ENCODE measurements around the gene MYH10. TPM values are rescaled to one million over a fixed set of nuclear protein-coding genes. Genes with fewer than 3 reads are reported as not detected.
A peak's percentile ranks its signal among the peaks of the same experiment; 100 is the strongest.

Gene MYH10
- total RNA-seq, 1 experiment from 2014 or later = 251 TPM

DNA sequence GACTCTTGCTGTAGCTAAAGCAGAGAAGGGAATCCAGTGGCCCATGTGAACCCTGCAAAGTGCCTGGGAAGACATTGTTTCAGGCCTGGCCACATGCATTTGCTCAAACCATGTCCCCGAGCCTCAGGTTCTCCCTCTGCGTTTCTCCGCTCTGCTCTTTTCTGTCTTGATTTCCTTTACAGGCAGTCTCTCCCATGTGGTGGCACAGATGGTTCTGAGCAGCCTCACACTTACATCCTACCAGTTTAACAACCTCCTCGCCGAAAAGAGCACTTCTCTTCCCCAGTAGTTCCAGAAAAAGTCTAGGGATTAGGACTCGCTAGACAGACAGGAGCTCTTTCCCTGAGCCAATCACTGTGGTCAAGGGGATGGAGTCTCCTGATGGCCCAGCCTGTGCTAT lies 28.3 kb upstream of the MYH10 start:
- Histone ChIP-seq H2BK20ac (ENCODE audit: low read depth, low read length, poor library complexity, severe bottlenecking) (no peak overlapping the region), H3T11ph (ENCODE audit: low read length) (no peak overlapping the region), H3K18ac (ENCODE audit: insufficient read length, low read depth, low read length) (no peak overlapping the region), H2BK120ac (ENCODE audit: low read depth, low read length, poor library complexity, severe bottlenecking) (no peak overlapping the region), H2BK15ac (ENCODE audit: low read depth, low read length) (no peak overlapping the region), H3K79me2 (ENCODE audit: insufficient read depth, low read length) (no peaks in the 10 kb centered on the region), H4K20me1 (ENCODE audit: control insufficient read depth, insufficient read depth, insufficient read length) (no peaks in the 10 kb centered on the region), H3K23me2 (ENCODE audit: insufficient read length, low read depth, low read length, poor library complexity, severe bottlenecking) (no peaks in the 10 kb centered on the region), H2AFZ (ENCODE audit: low read length) (no peak overlapping the region), H3K9ac (ENCODE audit: extremely low read depth, insufficient read length, low read length) (no peak overlapping the region), H2BK5ac (ENCODE audit: insufficient read length, low read length) (no peak overlapping the region), H3K23ac (ENCODE audit: insufficient read length, low read depth, low read length) (no peak overlapping the region), H3K27me3 (ENCODE audit: insufficient read depth, low read length) (no peaks in the 10 kb centered on the region), H2BK12ac (ENCODE audit: insufficient read length, low read depth, low read length) (no peak overlapping the region), H2AK5ac (ENCODE audit: insufficient read length, low read length) (no peak overlapping the region), H3K14ac (ENCODE audit: insufficient read depth, low read length) (no peak overlapping the region), H3K9me3 (ENCODE audit: control insufficient read depth, low read depth, low read length) (no peaks in the 10 kb centered on the region), H4K8ac (replicated peaks; ENCODE audit: insufficient read length, low read depth, low read length) (no peak overlapping the region), H3K4ac (ENCODE audit: low read depth, low read length) (no peak overlapping the region), H3K4me2 (ENCODE audit: insufficient read depth, insufficient read length, low read length) (no peak overlapping the region), H3K4me1 (ENCODE audit: insufficient read depth, low read length) (no peaks in the 10 kb centered on the region), H4K91ac (ENCODE audit: insufficient read length, low read depth, low read length) (no peak overlapping the region), H3K56ac (ENCODE audit: insufficient read length, low read depth, low read length) (no peak overlapping the region), H3K79me1 (ENCODE audit: insufficient read depth, low read depth, low read length, poor library complexity, severe bottlenecking) (no peaks in the 10 kb centered on the region), H3K27ac (ENCODE audit: insufficient read length, low read depth, low read length) (no peak overlapping the region), H4K5ac (ENCODE audit: insufficient read length, low read depth, low read length) (no peak overlapping the region)
- H3K9me3 Mint-ChIP-seq = peaks cover 10 to 12% of the 10 kb centered on the region in 2 experiments
- peaks cover 0 to 5% (median 0%) of the 10 kb centered on the region in 3 experiments; a peak in 2 of 7 replicates for H3K36me3 Mint-ChIP-seq (ENCODE audit: insufficient read depth in 1 of 3, low read depth in 3 of 3)
- no peak for DNase-seq
- TF ChIP-seq CTCF (conservative IDR thresholded peaks at IDR 0.05) = no peak
- no peak overlapping the region for H3K4me3 Mint-ChIP-seq
- H3K27ac Mint-ChIP-seq = peak overlapping the region in 1 of 3 experiments; percentile 66; a peak in 1 of 7 replicates
- no CpG with 5 or more reads among the region's 6 CpGs for WGBS (ENCODE audit: extremely low coverage, insufficient read length, low lambda C conversion rate)
- peaks cover 35% of the 10 kb centered on the region for H3K27me3 Mint-ChIP-seq (ENCODE audit: low read depth)
- peaks cover 2 to 4% of the 10 kb centered on the region in 2 experiments; a peak in 3 of 4 replicates for H3K4me1 Mint-ChIP-seq
